Kidney (tissue), 14 donors: ENCODE measurements around the gene FHOD3. TPM values are rescaled to one million over a fixed set of nuclear protein-coding genes. Genes with fewer than 3 reads are reported as not detected.
"Not testable (repeated sequence)": the region's sequence is repeated elsewhere in the genome, so short reads cannot be mapped to it uniquely, and the experiment has no call there.

Source experiments
- DNase-seq, 5 donors: peaks; one replicate each; pipeline ENCODE4 v3.0.0-alpha.2; 2013 to 2020
- FAIRE-seq: peaks from 2 replicates; lab custom pipeline; 2012; peaks lifted over from hg19 to GRCh38; lab: Jason Lieb, UNC
- H3K27ac ChIP-seq, 2 donors: one replicate each; pipeline ENCODE4 v1.7.0; 2013; ENCODE audit warnings: low read depth in 2 of 2, low read length in 2 of 2, inconsistent platforms in 1 of 2
- H3K27me3 ChIP-seq: one replicate; pipeline ENCODE4 v1.7.1; 2013; ENCODE audit warnings: low read length, inconsistent platforms; ENCODE audit not compliant: control insufficient read depth, insufficient read depth
- H3K36me3 ChIP-seq, 3 donors: one replicate each; pipeline versions ENCODE4 v1.7.0 to v1.7.1; 2013; ENCODE audit warnings: low read length in 3 of 3, control low read depth in 1 of 3, inconsistent platforms in 1 of 3; ENCODE audit not compliant: insufficient read depth in 3 of 3, control insufficient read depth in 2 of 3
- H3K4me1 ChIP-seq, 3 donors: one replicate each; pipeline versions ENCODE4 v1.7.0 to v1.7.1; 2013; ENCODE audit warnings: low read length in 3 of 3, inconsistent platforms in 1 of 3, low read depth in 1 of 3; ENCODE audit not compliant: control insufficient read depth in 2 of 3, insufficient read depth in 2 of 3
- H3K4me3 ChIP-seq, 3 donors: one replicate each; pipeline versions ENCODE4 v1.7.0 to v1.8.1; 2013; ENCODE audit warnings: low read length in 3 of 3, control low read depth in 1 of 3, inconsistent platforms in 1 of 3
- H3K9ac ChIP-seq, 3 donors: one replicate each; pipeline versions ENCODE4 v1.7.0 to v1.7.1; 2013; ENCODE audit warnings: low read length in 3 of 3, control low read depth in 1 of 3, inconsistent platforms in 1 of 3
- H3K9me3 ChIP-seq, 3 donors: one replicate each; pipeline versions ENCODE4 v1.7.0 to v1.7.1; 2013; ENCODE audit warnings: low read length in 3 of 3, control low read depth in 1 of 3, inconsistent platforms in 1 of 3; ENCODE audit not compliant: control insufficient read depth in 2 of 3, insufficient read depth in 1 of 3
- intact Hi-C: fragments of 100-400 bp; cut with DNase I; formaldehyde crosslinking; loops from one replicate; pipeline ENCODE4 v1.11.1; 2022
- polyA plus RNA-seq: library from polyadenylated mRNA; stranded (reverse); fragments of 350-450 nt; fragmentation: Illumina TruSeq; extraction: RNeasy Lipid Tissue Mini Kit (QIAGEN cat#74804); gene quantifications from one replicate; pipeline ENCODE4 v1.2.3, GENCODE V29; 2014; ENCODE audit warnings: low read depth, low replicate concordance; ENCODE audit not compliant: insufficient read depth
- total RNA-seq: library from RNA; stranded (reverse); fragmentation: NEBNext Ultra II Directional; extraction: Animal tissue kit (Norgen Biotek cat#: 25700); gene quantifications from one replicate; pipeline ENCODE4 v1.2.1, GENCODE V29; 2021
- TF ChIP-seq, protein P1 (sequence below): IDR thresholded peaks from 3 replicates; pipeline ENCODE4 v1.5.1; 2012; ENCODE audit warnings: mild to moderate bottlenecking, moderate library complexity, borderline replicate concordance; ENCODE audit not compliant: insufficient read depth; ENCODE audit errors: extremely low read depth
- donor health status: control.
- donor health status: control.
- donor health status: control.
- donor health status: control.
- donor health status: control.
- donor health status: DM: yes; HTN: yes; CAD: no.
- donor health status: Normal renal cell carcinoma (clear cell type).

Gene FHOD3
- total and polyA plus RNA-seq, 2 donors from 2014 or later, result 21.5 to 28.0 TPM

DNA sequence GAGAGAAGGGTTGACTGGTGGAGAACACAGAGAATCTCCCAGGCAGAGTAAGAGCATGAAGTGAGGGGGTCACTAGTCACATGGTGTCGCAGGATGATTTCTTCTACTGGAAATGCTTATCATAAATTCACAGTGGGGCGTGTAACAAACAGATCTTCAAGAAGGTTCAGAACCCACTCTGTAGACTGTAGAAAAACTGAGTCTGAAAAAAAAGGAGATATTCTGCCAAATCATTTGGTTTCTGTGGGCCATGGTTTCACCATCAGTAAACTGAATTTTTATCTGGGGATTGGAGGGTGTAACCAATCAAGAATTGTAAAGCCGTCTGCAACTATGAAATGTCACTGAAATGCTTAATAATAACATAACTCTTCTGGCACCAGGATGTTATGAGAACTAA, 516.3 kb downstream of the FHOD3 start:
- FAIRE-seq, result no peak
- no peak overlapping the region for H3K27ac ChIP-seq

DNA sequence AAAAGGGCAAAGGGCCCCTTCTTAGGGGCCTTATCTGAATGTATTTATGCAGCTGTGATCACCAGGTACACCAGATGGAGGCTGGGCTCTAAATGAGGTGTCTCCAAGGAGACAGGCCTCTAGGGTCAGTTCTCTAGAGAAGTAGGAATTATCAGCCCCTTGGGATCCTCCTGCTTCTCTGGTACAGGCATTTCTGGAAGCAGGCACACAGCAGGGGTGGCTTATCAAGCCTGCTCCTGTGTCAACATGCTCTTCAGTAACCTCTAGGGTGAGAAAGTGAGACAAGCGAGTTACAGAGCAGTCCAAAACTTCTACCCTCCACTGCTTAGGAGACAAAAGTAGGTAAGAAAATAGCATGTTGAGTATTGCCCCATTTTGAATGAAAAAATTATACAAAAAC, 517.5 kb downstream of the FHOD3 start:
- Histone ChIP-seq H3K36me3 (peaks cover 0 to 13% (median 2%) of the 10 kb centered on the region in 3 donors), H3K9me3 (no peaks in the 10 kb centered on the region), H3K27me3 (no peaks in the 10 kb centered on the region), H3K4me3 (no peak overlapping the region), H3K9ac (no peak overlapping the region), H3K27ac (no peak overlapping the region), H3K4me1 (no peaks in the 10 kb centered on the region)
- DNase-seq (no peak), FAIRE-seq (no peak)
- TF ChIP-seq, protein P1, sequence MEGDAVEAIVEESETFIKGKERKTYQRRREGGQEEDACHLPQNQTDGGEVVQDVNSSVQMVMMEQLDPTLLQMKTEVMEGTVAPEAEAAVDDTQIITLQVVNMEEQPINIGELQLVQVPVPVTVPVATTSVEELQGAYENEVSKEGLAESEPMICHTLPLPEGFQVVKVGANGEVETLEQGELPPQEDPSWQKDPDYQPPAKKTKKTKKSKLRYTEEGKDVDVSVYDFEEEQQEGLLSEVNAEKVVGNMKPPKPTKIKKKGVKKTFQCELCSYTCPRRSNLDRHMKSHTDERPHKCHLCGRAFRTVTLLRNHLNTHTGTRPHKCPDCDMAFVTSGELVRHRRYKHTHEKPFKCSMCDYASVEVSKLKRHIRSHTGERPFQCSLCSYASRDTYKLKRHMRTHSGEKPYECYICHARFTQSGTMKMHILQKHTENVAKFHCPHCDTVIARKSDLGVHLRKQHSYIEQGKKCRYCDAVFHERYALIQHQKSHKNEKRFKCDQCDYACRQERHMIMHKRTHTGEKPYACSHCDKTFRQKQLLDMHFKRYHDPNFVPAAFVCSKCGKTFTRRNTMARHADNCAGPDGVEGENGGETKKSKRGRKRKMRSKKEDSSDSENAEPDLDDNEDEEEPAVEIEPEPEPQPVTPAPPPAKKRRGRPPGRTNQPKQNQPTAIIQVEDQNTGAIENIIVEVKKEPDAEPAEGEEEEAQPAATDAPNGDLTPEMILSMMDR, result no peak
- intact Hi-C loops, result no loop called here

More for the DNA sequence above, 516.3 kb downstream of the FHOD3 start:
- intact Hi-C loops, result no loop called here
- Histone ChIP-seq H3K36me3 (peaks cover 0 to 13% (median 2%) of the 10 kb centered on the region in 3 donors), H3K9me3 (no peaks in the 10 kb centered on the region), H3K9ac (no peak overlapping the region), H3K4me3 (no peak overlapping the region), H3K4me1 (no peaks in the 10 kb centered on the region), H3K27me3 (no peaks in the 10 kb centered on the region)
- TF ChIP-seq, protein P1, result no peak
- no peak for DNase-seq

DNA sequence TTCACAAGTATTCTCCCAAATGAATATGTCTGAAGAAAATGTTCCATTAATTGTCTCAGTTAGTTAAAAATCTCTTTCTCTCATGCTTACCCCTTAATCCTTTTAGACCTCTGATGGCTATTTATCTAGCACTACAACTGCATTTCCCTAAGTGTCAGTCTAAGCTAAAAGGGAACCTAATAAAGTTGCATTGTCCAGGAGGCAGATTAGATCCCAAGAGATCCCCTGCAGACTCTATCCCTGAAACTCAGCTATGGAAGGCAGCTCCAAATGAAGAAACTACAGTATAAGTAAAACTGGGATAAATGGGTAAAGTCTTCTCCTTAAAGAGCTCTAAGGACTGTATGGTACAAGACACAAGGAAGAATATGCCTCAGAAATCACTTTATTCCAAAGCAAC, 518.6 kb downstream of the FHOD3 start:
- DNase-seq, intact Hi-C loops, H3K4me1 ChIP-seq, H3K9ac ChIP-seq, H3K4me3 ChIP-seq, H3K27me3 ChIP-seq, H3K27ac ChIP-seq, H3K9me3 ChIP-seq, FAIRE-seq: not testable (repeated sequence)
- peaks cover 0 to 13% (median 2%) of the 10 kb centered on the region in 3 donors for H3K36me3 ChIP-seq

DNA sequence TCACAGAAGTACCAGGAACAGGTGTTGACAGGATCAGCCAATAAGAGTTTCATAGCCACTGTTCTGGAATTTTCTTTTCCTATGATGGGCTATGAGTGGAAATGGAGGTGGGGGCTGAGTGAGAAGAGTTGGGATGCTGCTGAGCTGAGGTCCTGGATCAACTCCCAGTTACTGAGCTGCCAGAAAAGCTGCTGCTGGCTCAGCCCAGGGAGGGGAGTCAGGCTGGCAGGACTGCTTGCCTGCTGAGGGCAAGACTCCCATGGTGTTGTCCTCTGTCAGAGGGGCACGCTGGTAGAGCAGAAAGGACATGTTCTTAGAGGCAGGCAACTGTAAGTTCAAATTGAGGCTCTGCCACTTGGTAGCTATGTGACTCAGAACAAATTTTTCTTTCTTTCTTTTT, 519.5 kb downstream of the FHOD3 start:
- FAIRE-seq, result no peak

More for the DNA sequence above, 519.5 kb downstream of the FHOD3 start:
- Histone ChIP-seq H3K27me3 (no peaks in the 10 kb centered on the region), H3K36me3 (peaks cover 0 to 13% (median 2%) of the 10 kb centered on the region in 3 donors), H3K9me3 (no peaks in the 10 kb centered on the region), H3K9ac (no peak overlapping the region), H3K4me1 (no peaks in the 10 kb centered on the region), H3K4me3 (no peak overlapping the region), H3K27ac (no peak overlapping the region)
- intact Hi-C loops, result no loop called here
- TF ChIP-seq, protein P1, result no peak
- DNase-seq, result no peak
